PC-9 (cell line): ENCODE data around the gene SPOP. TPM values are rescaled to one million over a fixed set of nuclear protein-coding genes. Genes with fewer than 3 reads are reported as not detected.

ENCODE experiments used
- BruUV-seq: library from RNA; stranded (reverse); fragments of 400-500 nt; replicated peaks from 2 replicates; lab custom pipeline; 2021; lab: Mats Ljungman, UMichigan
- CTCF ChIA-PET: fragments of 300-600 bp; sonication (Branson Sonifier 250); formaldehyde crosslinking; loops from one replicate; lab custom pipeline; 2022; ENCODE audit warnings: antibody characterized with exemption; lab: Charles Lee
- POLR2A ChIA-PET: fragments of 300-600 bp; sonication (Branson Sonifier 250); formaldehyde crosslinking; loops from one replicate; lab custom pipeline; 2022; ENCODE audit warnings: antibody characterized with exemption; ENCODE audit not compliant: unreplicated experiment; lab: Charles Lee
- DNase-seq, 2 experiments: peaks; one replicate each; pipeline versions ENCODE4 v3.0.0 to v3.0.0-alpha.2; 2015 to 2022; ENCODE audit warnings: mixed read lengths in 1 of 2
- H2AFZ ChIP-seq: fragments of 200-600 bp; sonication (generic); 2 replicates; pipeline ENCODE4 v1.8.1; 2017; ENCODE audit warnings: antibody characterized with exemption
- H3F3A ChIP-seq: fragments of 200-600 bp; sonication (generic); 2 replicates; pipeline ENCODE4 v1.8.1; 2017; ENCODE audit warnings: antibody characterized with exemption, mild to moderate bottlenecking, low read depth; ENCODE audit not compliant: insufficient read depth
- H3K27ac ChIP-seq: fragments of 200-600 bp; sonication (generic); 2 replicates; pipeline ENCODE4 v1.6.1; 2016; ENCODE audit warnings: mixed run types
- H3K27me3 ChIP-seq: fragments of 200-600 bp; sonication (generic); 2 replicates; pipeline ENCODE4 v1.6.1; 2016; ENCODE audit warnings: low read depth, mixed run types; ENCODE audit not compliant: insufficient read depth
- H3K36me3 ChIP-seq: fragments of 200-600 bp; sonication (generic); 2 replicates; pipeline ENCODE4 v1.6.1; 2016; ENCODE audit warnings: low read depth, mixed run types
- H3K4me1 ChIP-seq: fragments of 200-600 bp; sonication (generic); replicated peaks from 2 replicates; pipeline ENCODE4 v1.6.1; 2016; ENCODE audit warnings: mixed run types; ENCODE audit not compliant: insufficient read depth
- H3K4me2 ChIP-seq: fragments of 200-600 bp; sonication (generic); 2 replicates; pipeline ENCODE4 v1.6.1; 2017; ENCODE audit warnings: mixed run types
- H3K4me3 ChIP-seq: fragments of 200-600 bp; sonication (generic); 2 replicates; pipeline ENCODE4 v1.6.1; 2016; ENCODE audit warnings: mixed run types
- H3K79me2 ChIP-seq: fragments of 200-600 bp; sonication (generic); 2 replicates; pipeline ENCODE4 v1.6.1; 2017; ENCODE audit warnings: low read depth, mixed run types
- H3K9me2 ChIP-seq: fragments of 200-600 bp; sonication (generic); 2 replicates; pipeline ENCODE4 v1.8.1; 2017; ENCODE audit warnings: mild to moderate bottlenecking; ENCODE audit not compliant: insufficient read depth
- H3K9me3 ChIP-seq: fragments of 200-600 bp; sonication (generic); 2 replicates; pipeline ENCODE4 v1.8.1; 2016; ENCODE audit warnings: low read depth; ENCODE audit not compliant: insufficient read depth
- H4K20me1 ChIP-seq: fragments of 200-600 bp; sonication (generic); 2 replicates; pipeline ENCODE4 v1.8.1; 2017; ENCODE audit not compliant: insufficient read depth
- CTCF ChIP-seq: fragments of 200-600 bp; sonication (generic); conservative IDR thresholded peaks from 2 replicates; pipeline ENCODE4 v1.6.1; 2017; ENCODE audit warnings: mixed run types, antibody characterized with exemption, mild to moderate bottlenecking, moderate library complexity
- EZH2 ChIP-seq: fragments of 200-600 bp; sonication (generic); IDR thresholded peaks from 2 replicates; pipeline ENCODE4 v1.8.0; 2017; ENCODE audit warnings: antibody characterized with exemption, low read depth
- intact Hi-C: fragments of 100-400 bp; cut with micrococcal nuclease; formaldehyde crosslinking; loops from one replicate; pipeline ENCODE4 v1.10.0; 2022; ENCODE audit not compliant: unreplicated experiment
- total RNA-seq: library from RNA; stranded (reverse); gene quantifications from 2 replicates; pipeline ENCODE4 v1.2.3, GENCODE V29; 2021

SPOP gene
- total RNA-seq, 1 experiment from 2014 or later = 41.7 TPM

- no peak overlapping the region for H3K27ac ChIP-seq
- intact Hi-C loops = loop anchor here (10.0 kb wide), 2 partner anchors 211 to 511 kb away; partner anchors contain the start of gene KAT7
- H3K4me2 ChIP-seq = no peak overlapping the region
- POLR2A ChIA-PET = no interaction called here
- no peaks in the 10 kb centered on the region for H3K79me2 ChIP-seq
- H3K9me2 ChIP-seq = no peaks in the 10 kb centered on the region
- H4K20me1 ChIP-seq = no peaks in the 10 kb centered on the region
- no peak for TF ChIP-seq EZH2
- TF ChIP-seq CTCF = no peak
- H3K9me3 ChIP-seq = no peaks in the 10 kb centered on the region
- peaks cover 31% of the 10 kb centered on the region; the same call in 1 of the 2 replicates for H3F3A ChIP-seq
- H3K4me1 ChIP-seq = no peaks in the 10 kb centered on the region
- peaks cover 82% of the 10 kb centered on the region for H3K27me3 ChIP-seq
- BruUV-seq = no TSS peak
- no peak overlapping the region for H3K4me3 ChIP-seq
- no peaks in the 10 kb centered on the region for H3K36me3 ChIP-seq
- DNase-seq = no peak
- CTCF ChIA-PET = interaction anchor here (0.6 kb wide), 1 partner anchor 557 kb away, joined by 4 read pairs; no protein-coding TSS in a partner anchor
- H2AFZ ChIP-seq = no peak overlapping the region
Observed at GRCh38 chr17:49573510-49574322, 104.2 kb downstream of the SPOP start.

GRCh38 chr17:49572806-49573420, 105.0 kb downstream of the SPOP start:
- Histone ChIP-seq H3K4me2 (no peak overlapping the region), H3K4me3 (no peak overlapping the region), H3K4me1 (0 out of 2 replicates have a peak, but pooled peaks cover 6% of the 10 kb centered on the region), H3K27me3 (peaks cover 74% of the 10 kb centered on the region), H4K20me1 (no peaks in the 10 kb centered on the region), H3K79me2 (no peaks in the 10 kb centered on the region), H3K36me3 (no peaks in the 10 kb centered on the region), H3K27ac (no peak overlapping the region), H2AFZ (no peak overlapping the region), H3K9me2 (no peaks in the 10 kb centered on the region), H3F3A (peaks cover 26% of the 10 kb centered on the region; the same call in 1 of the 2 replicates), H3K9me3 (no peaks in the 10 kb centered on the region)
- POLR2A ChIA-PET = no interaction called here
- TF ChIP-seq CTCF (no peak), EZH2 (no peak)
- BruUV-seq = no TSS peak
- intact Hi-C loops = loop anchor here (10.0 kb wide), 2 partner anchors 212 to 512 kb away; partner anchors contain the start of gene KAT7
- CTCF ChIA-PET = interaction anchor here (0.6 kb wide), 1 partner anchor 422 kb away, joined by 5 read pairs; the partner anchor contains the start of gene DLX3
- no peak for DNase-seq

GRCh38 chr17:49572226-49572625, 105.7 kb downstream of the SPOP start:
- intact Hi-C loops = loop anchor here (10.0 kb wide), 2 partner anchors 213 to 513 kb away; partner anchors contain the start of gene KAT7
- Histone ChIP-seq H3K27ac (no peak overlapping the region), H3K4me1 (0 out of 2 replicates have a peak, but pooled peaks cover 6% of the 10 kb centered on the region), H3F3A (peaks cover 26% of the 10 kb centered on the region; the same call in 1 of the 2 replicates), H3K36me3 (no peaks in the 10 kb centered on the region), H3K79me2 (no peaks in the 10 kb centered on the region), H3K4me2 (no peak overlapping the region), H3K4me3 (no peak overlapping the region), H4K20me1 (no peaks in the 10 kb centered on the region), H3K9me2 (no peaks in the 10 kb centered on the region), H3K9me3 (no peaks in the 10 kb centered on the region), H3K27me3 (peaks cover 67% of the 10 kb centered on the region), H2AFZ (no peak overlapping the region)
- ChIA-PET POLR2A (interaction anchor here (0.6 kb wide), 1 partner anchor 513 kb away, joined by 5 read pairs; no protein-coding TSS in a partner anchor), CTCF (interaction anchor here (0.6 kb wide), 1 partner anchor 423 kb away, joined by 5 read pairs; the partner anchor contains the start of gene DLX3)
- BruUV-seq = no TSS peak
- no peak for TF ChIP-seq CTCF
- no peak for TF ChIP-seq EZH2
- DNase-seq = no peak
